K562 (cell line): ENCODE measurements around the gene PHF5A. TPM values are rescaled to one million over a fixed set of nuclear protein-coding genes. Genes with fewer than 3 reads are reported as not detected.

Experiments
- ATAC-seq: fragments of 200-7000 bp; cut with Tn5 transposase; 3 replicates; pipeline ENCODE4 v1.9.1; 2020; ENCODE audit warnings: moderate library complexity
- BruUV-seq: library from RNA; stranded (reverse); fragments of 400-500 nt; replicated peaks from 2 replicates; lab custom pipeline; 2021; lab: Mats Ljungman, UMichigan
- CTCF ChIA-PET: fragments of 300-600 bp; formaldehyde crosslinking; extraction: SDS; loops from one replicate; lab custom pipeline; 2021; ENCODE audit warnings: low intra/inter-chr PET ratio; lab: Yijun Ruan, JAX
- POLR2A ChIA-PET: fragments of 300-600, 350-650 bp; sonication (Branson Sonifier 250); formaldehyde crosslinking; extraction: SDS; loops from one replicate; lab custom pipeline; 2021; ENCODE audit warnings: antibody characterized with exemption, inconsistent platforms; lab: Yijun Ruan, JAX
- DNase-seq, 4 experiments: peaks; one replicate each; pipeline versions ENCODE4 v3.0.0 to v3.0.0-alpha.2; 2011 to 2018; ENCODE audit warnings: low spot score in 3 of 4, mixed read lengths in 3 of 4; ENCODE audit errors: extremely low read depth in 1 of 4
- FAIRE-seq: peaks from 2 replicates; lab custom pipeline; 2011; peaks lifted over from hg19 to GRCh38; lab: Jason Lieb, UNC
- H2AFZ ChIP-seq: 2 replicates; pipeline ENCODE4 v1.6.0; 2011; ENCODE audit warnings: low read depth, low read length, control low read depth, inconsistent platforms
- H3K27ac ChIP-seq: fragments of 200-600 bp; 3 replicates; pipeline ENCODE4 v1.8.0; 2011; ENCODE audit warnings: low read depth, mild to moderate bottlenecking, control low read depth, inconsistent platforms, low read length, moderate library complexity, mixed read lengths; ENCODE audit errors: extremely low read depth
- H3K27me3 ChIP-seq, 2 experiments: fragments of 300-600 bp in 1 of 2; 2 replicates in 1 of 2; 3 replicates in 1 of 2; pipeline versions ENCODE4 v1.6.0 to v1.8.0; 2011; ENCODE audit warnings: inconsistent platforms in 2 of 2, low read length in 2 of 2, mild to moderate bottlenecking in 1 of 2, mixed read lengths in 1 of 2, moderate library complexity in 1 of 2; ENCODE audit not compliant: control insufficient read depth in 2 of 2, insufficient read depth in 2 of 2
- H3K36me3 ChIP-seq: fragments of 300-600 bp; 3 replicates; pipeline ENCODE4 v1.8.0; 2011; ENCODE audit warnings: mild to moderate bottlenecking, low read length, inconsistent platforms; ENCODE audit not compliant: control insufficient read depth, insufficient read depth
- H3K4me1 ChIP-seq, 2 experiments: fragments of 200-600 bp in 1 of 2; replicated peaks in 1 of 2; 2 replicates in 1 of 2; 3 replicates in 1 of 2; pipeline versions ENCODE4 v1.5.1 to v1.8.0; 2011; ENCODE audit warnings: inconsistent platforms in 2 of 2, low read length in 2 of 2, mild to moderate bottlenecking in 1 of 2, mixed read lengths in 1 of 2, moderate library complexity in 1 of 2; ENCODE audit not compliant: control insufficient read depth in 2 of 2, insufficient read depth in 2 of 2
- H3K4me2 ChIP-seq: 2 replicates; pipeline ENCODE4 v1.6.1; 2011; ENCODE audit warnings: low read length, control low read depth, inconsistent platforms, mixed read lengths; ENCODE audit not compliant: insufficient read depth
- H3K4me3 ChIP-seq: fragments of 200-600 bp; sonication (generic), shearing (Covaris generic); 2 replicates; pipeline ENCODE4 v1.5.1; 2016; ENCODE audit warnings: control low read depth, inconsistent platforms
- H3K79me2 ChIP-seq: fragments of 200-600 bp; 3 replicates; pipeline ENCODE4 v1.8.0; 2011; ENCODE audit warnings: low read length, inconsistent platforms; ENCODE audit not compliant: control insufficient read depth, insufficient read depth
- H3K9ac ChIP-seq, 2 experiments: 2 replicates each; pipeline versions ENCODE4 v1.6.0 to v1.6.1; 2011; ENCODE audit warnings: low read depth in 2 of 2, low read length in 2 of 2, control low read depth in 1 of 2, inconsistent platforms in 1 of 2, mild to moderate bottlenecking in 1 of 2, mixed read lengths in 1 of 2; ENCODE audit not compliant: insufficient read depth in 1 of 2
- H3K9me1 ChIP-seq: one replicate; pipeline ENCODE4 v1.6.0; 2011; ENCODE audit warnings: inconsistent platforms, mild to moderate bottlenecking, low read length, moderate library complexity; ENCODE audit not compliant: control insufficient read depth, insufficient read depth
- H3K9me3 ChIP-seq: replicated peaks from 2 replicates; pipeline ENCODE4 v1.5.1; 2011; ENCODE audit warnings: low read depth, low read length, inconsistent platforms; ENCODE audit not compliant: control insufficient read depth, insufficient read depth
- H4K20me1 ChIP-seq: replicated peaks from 2 replicates; pipeline ENCODE4 v1.6.1; 2011; ENCODE audit warnings: low read length, inconsistent platforms, mixed read lengths; ENCODE audit not compliant: control insufficient read depth, insufficient read depth
- TRIM28 ChIP-seq: fragments of 450-650 bp; IDR thresholded peaks from 2 replicates; pipeline ENCODE4 v1.6.1; 2017
- WGBS: fragments of 100-300 bp; shearing (Covaris generic); methylation state at CpG from one replicate; pipeline ENCODE4 v1.1.6; 2016; ENCODE audit warnings: low coverage, mixed read lengths; ENCODE audit not compliant: insufficient coverage; ENCODE audit errors: missing lambda C conversion rate; 5-methylcytosine and 5-hydroxymethylcytosine counted together
- in situ Hi-C: fragments of 300-500 bp; cut with MboI; formaldehyde crosslinking; loops from 4 replicates; pipeline ENCODE4 v1.15.0; 2018; ENCODE audit warnings: inconsistent platforms, mixed read lengths
- intact Hi-C: fragments of 100-400 bp; cut with micrococcal nuclease; formaldehyde crosslinking; loops from 2 replicates; pipeline ENCODE4 v1.14.2; 2022
- polyA plus RNA-seq, 8 experiments: library from polyadenylated mRNA; depleted of rRNA in 4 of 8; stranded (reverse) in 5 of 8; unstranded in 3 of 8; fragments of >200 nt; fragmentation: Nextera tagmentation in 2 of 8; fragmentation: Illumina TruSeq in 1 of 8; extraction: Ambion mirVana in 2 of 8; extraction: Trizol in 1 of 8; gene quantifications; 2 replicates each; pipeline versions ENCODE4 v1.2.1 to v1.2.3, GENCODE V29; 2011 to 2014; ENCODE audit warnings: inconsistent platforms in 1 of 8, missing spikeins in 1 of 8
- total RNA-seq, 7 experiments: library from RNA; depleted of rRNA in 6 of 7; stranded (reverse); fragments of >200 nt in 6 of 7; fragmentation: Illumina TruSeq in 2 of 7; extraction: Trizol in 2 of 7; gene quantifications; 2 replicates each; pipeline versions ENCODE4 v1.2.1 to v1.2.3, GENCODE V29; 2011 to 2021; ENCODE audit warnings: low replicate concordance in 1 of 7
- TF ChIP-seq, protein P1 (sequence below): sonication (generic); formaldehyde crosslinking; IDR thresholded peaks from 2 replicates; pipeline ENCODE4 v1.8.0; 2022; ENCODE audit warnings: missing genetic modification reagents, mild to moderate bottlenecking, borderline replicate concordance
- TF ChIP-seq, protein P2 (sequence below): sonication (generic); IDR thresholded peaks from 2 replicates; pipeline ENCODE4 v1.6.1; 2016
- TF ChIP-seq, protein P3 (sequence below), 2 experiments: fragments of 150-350 bp in 1 of 2; IDR thresholded peaks; 2 replicates each; pipeline ENCODE4 v1.6.1; 2012 to 2016; ENCODE audit warnings: low read depth in 2 of 2, low read length in 2 of 2, mild to moderate bottlenecking in 1 of 2, moderate library complexity in 1 of 2

Gene PHF5A
- total and polyA plus RNA-seq, 9 of the 15 experiments (the other 6 are each of a cell fraction or from before 2014, with no cell fraction given) = 14.2 to 144 (median 101) TPM

DNA sequence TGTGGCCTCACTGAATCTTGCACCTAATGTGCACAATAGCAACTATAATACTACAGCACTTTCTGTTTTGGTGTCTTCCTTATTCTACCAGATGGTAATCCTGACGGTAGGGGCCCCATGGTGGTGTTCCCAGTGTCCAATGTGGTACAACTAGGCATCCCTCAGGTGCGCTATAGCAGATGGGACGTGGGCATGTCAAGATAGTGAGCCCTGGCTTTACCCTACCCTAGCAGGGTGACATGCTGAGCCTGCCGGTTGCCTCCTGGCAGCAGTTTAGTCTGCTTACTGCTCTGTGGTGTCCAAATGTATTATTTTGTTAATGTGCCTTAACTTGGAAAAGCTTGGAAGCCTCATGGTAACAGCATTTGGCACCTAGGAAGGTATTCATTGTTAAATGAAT, 19.6 kb upstream of the PHF5A start:
- H3K27ac ChIP-seq = no peak overlapping the region
- intact Hi-C loops (no loop called here), in situ Hi-C loops (no loop called here)
- H3K4me3 ChIP-seq = no peak overlapping the region
- no peak for FAIRE-seq
- BruUV-seq = no TSS peak
- WGBS = 71% methylated on average over 4 of the region's 4 CpGs
- peaks cover 35% of the 10 kb centered on the region for H3K36me3 ChIP-seq
- peaks cover 29% of the 10 kb centered on the region for H4K20me1 ChIP-seq
- peaks cover 11 to 16% of the 10 kb centered on the region in 2 experiments; a peak in 4 of 5 replicates for H3K4me1 ChIP-seq
- H3K9me1 ChIP-seq = no peaks in the 10 kb centered on the region
- TF ChIP-seq, protein P1, sequence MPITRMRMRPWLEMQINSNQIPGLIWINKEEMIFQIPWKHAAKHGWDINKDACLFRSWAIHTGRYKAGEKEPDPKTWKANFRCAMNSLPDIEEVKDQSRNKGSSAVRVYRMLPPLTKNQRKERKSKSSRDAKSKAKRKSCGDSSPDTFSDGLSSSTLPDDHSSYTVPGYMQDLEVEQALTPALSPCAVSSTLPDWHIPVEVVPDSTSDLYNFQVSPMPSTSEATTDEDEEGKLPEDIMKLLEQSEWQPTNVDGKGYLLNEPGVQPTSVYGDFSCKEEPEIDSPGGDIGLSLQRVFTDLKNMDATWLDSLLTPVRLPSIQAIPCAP (CRISPR knock-in tag) = no peak
- no peak for TF ChIP-seq TRIM28
- TF ChIP-seq, protein P2, sequence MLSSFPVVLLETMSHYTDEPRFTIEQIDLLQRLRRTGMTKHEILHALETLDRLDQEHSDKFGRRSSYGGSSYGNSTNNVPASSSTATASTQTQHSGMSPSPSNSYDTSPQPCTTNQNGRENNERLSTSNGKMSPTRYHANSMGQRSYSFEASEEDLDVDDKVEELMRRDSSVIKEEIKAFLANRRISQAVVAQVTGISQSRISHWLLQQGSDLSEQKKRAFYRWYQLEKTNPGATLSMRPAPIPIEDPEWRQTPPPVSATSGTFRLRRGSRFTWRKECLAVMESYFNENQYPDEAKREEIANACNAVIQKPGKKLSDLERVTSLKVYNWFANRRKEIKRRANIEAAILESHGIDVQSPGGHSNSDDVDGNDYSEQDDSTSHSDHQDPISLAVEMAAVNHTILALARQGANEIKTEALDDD = no peak
- TF ChIP-seq, protein P3, sequence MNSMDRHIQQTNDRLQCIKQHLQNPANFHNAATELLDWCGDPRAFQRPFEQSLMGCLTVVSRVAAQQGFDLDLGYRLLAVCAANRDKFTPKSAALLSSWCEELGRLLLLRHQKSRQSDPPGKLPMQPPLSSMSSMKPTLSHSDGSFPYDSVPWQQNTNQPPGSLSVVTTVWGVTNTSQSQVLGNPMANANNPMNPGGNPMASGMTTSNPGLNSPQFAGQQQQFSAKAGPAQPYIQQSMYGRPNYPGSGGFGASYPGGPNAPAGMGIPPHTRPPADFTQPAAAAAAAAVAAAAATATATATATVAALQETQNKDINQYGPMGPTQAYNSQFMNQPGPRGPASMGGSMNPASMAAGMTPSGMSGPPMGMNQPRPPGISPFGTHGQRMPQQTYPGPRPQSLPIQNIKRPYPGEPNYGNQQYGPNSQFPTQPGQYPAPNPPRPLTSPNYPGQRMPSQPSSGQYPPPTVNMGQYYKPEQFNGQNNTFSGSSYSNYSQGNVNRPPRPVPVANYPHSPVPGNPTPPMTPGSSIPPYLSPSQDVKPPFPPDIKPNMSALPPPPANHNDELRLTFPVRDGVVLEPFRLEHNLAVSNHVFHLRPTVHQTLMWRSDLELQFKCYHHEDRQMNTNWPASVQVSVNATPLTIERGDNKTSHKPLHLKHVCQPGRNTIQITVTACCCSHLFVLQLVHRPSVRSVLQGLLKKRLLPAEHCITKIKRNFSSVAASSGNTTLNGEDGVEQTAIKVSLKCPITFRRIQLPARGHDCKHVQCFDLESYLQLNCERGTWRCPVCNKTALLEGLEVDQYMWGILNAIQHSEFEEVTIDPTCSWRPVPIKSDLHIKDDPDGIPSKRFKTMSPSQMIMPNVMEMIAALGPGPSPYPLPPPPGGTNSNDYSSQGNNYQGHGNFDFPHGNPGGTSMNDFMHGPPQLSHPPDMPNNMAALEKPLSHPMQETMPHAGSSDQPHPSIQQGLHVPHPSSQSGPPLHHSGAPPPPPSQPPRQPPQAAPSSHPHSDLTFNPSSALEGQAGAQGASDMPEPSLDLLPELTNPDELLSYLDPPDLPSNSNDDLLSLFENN (IDR thresholded peaks at IDR 0.05; ENCODE audit: low read depth in 2 of 2, low read length in 2 of 2) = no peak
- TF ChIP-seq, all 486 proteins: peak for 0
- ATAC-seq (no peak), DNase-seq (no peak)
- CTCF ChIA-PET = no interaction called here
- POLR2A ChIA-PET = interaction anchor here (0.7 to 1.8 kb wide), 3 partner anchors 8 to 424 kb away, joined by 3 to 5 read pairs (median 4); no protein-coding TSS in a partner anchor
- Histone ChIP-seq H3K79me2 (peaks cover 88% of the 10 kb centered on the region), H3K9ac (no peak overlapping the region; a peak in 1 of 4 replicates), H3K27me3 (no peaks in the 10 kb centered on the region), H3K9me3 (no peaks in the 10 kb centered on the region), H2AFZ (no peak overlapping the region), H3K4me2 (no peak overlapping the region)
